ENCODE results near the gene TANGO6. TPM values are rescaled to one million over a fixed set of nuclear protein-coding genes. Genes with fewer than 3 reads are reported as not detected.
A peak's percentile ranks its signal among the peaks of the same experiment; 100 is the strongest.

The TANGO6 gene
- total RNA-seq, 1 donor: 22.4 TPM

DNA sequence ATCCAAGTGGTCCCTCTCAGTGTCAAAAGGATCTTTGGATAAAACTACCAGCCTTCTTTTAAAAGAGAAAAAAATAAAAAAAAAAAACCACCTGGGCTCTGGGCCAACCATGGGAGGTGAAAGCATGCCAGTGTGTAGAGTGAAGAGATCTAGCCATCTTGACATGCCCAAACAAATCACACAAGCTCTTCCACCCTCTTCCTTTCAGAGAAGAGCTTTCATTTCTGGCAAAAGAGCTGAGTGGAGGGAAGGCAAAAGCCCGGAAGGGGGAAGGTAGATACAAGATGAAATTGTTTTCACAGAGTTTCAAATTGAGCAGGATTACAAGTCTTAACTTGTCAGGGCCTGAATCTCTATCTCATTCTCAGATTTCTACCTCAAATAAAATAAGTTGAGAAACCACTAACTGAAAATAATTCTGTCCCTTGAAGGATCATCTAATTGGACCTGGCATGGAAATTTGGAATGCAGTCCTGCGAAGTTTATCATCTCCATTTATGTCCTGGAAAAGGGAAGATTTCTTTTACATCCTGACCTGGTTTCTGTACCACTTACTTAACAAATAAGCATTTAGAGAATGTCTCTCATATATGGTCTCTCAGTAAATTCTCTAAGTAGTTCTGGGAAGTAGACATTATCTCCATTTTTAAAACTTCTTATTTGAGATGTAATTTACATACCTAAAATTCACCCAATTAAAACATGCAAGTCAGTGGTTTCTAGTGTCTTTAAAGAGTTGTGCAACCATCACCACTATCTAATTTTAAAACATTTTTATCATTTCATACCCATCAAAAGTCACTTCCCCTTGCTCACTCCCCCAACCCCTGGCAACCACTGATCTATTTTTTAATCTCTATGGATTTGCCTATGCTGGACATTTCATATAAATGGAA lies 93.7 kb downstream of the TANGO6 start:
- peak; percentile 53 for DNase-seq (ENCODE audit: low read depth)
- no peak for TF ChIP-seq CTCF (IDR thresholded peaks at IDR 0.05; ENCODE audit: insufficient read depth, low read length)
- no peak overlapping the region for H3K4me3 ChIP-seq (ENCODE audit: low read depth, low read length)

GRCh38 chr16:68939692-68940320 lies 96.5 kb downstream of the TANGO6 start:
- DNase-seq (ENCODE audit: low read depth): no peak
- TF ChIP-seq CTCF (IDR thresholded peaks at IDR 0.05; ENCODE audit: insufficient read depth, low read length): no peak
- no peak overlapping the region for H3K4me3 ChIP-seq (ENCODE audit: low read depth, low read length)

DNA sequence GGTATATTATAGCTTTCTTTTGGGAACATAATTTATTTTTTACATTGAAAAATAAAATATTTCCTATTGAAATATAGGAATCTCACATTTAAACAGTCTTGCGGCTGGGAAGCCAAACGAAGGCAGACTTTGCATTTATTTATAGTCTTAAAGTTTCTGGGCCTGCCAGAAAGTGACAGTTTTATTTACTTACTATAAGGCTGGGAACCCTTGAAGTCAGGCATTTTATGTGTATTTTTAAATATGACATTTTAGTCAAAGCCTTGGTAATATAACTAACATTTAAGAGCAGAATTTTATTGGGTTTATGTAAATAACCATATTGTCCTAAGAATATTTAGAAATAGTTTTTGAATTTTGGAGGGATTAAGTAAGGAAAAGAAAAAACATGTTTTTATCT lies 97.5 kb downstream of the TANGO6 start:
- H3K4me3 ChIP-seq (ENCODE audit: low read depth, low read length): no peak overlapping the region
- TF ChIP-seq CTCF (IDR thresholded peaks at IDR 0.05; ENCODE audit: insufficient read depth, low read length): no peak
- no peak for DNase-seq (ENCODE audit: low read depth)

- DNase-seq (ENCODE audit: low read depth): peak; percentile 25
- no peak for TF ChIP-seq CTCF (IDR thresholded peaks at IDR 0.05; ENCODE audit: insufficient read depth, low read length)
- H3K4me3 ChIP-seq (ENCODE audit: low read depth, low read length): no peak overlapping the region
These were observed 100.6 kb downstream of the TANGO6 start for GRCh38 chr16:68943961-68944360.

DNA sequence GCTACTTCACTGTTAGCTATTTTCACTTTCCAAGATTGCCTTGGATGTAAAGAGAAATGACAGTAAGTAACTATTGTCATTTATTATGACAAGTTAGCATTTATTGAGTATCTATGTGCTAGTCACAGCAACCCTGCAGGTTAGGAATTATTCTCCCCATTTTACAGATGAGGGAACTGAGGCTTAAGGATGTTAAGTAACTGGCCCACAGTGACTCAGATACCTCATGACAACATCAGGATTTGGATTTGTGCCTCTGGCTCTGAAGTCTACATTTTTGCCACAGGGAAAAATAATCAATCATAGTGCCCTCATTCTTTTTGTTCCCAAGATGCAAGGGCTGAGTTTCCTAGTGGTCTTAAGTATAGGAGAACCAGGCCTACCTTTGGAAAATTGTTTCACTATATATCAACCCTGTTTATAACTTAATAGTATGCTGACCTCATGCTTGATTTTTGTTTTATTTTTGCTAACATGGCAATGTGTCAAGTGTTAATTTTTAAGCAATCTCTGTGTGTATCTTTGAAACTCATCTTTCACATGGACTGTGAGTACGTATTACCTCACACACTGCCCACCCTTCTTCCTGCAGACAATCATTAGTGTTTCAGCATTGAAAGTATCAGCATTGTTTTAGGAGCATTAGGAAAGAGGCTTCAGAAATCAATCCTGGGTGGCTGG lies 105.0 kb downstream of the TANGO6 start:
- no peak for TF ChIP-seq CTCF (IDR thresholded peaks at IDR 0.05; ENCODE audit: insufficient read depth, low read length)
- DNase-seq (ENCODE audit: low read depth): peak; percentile 50
- H3K4me3 ChIP-seq (ENCODE audit: low read depth, low read length): no peak overlapping the region

- peak; percentile 33 for DNase-seq (ENCODE audit: low read depth)
- no peak for TF ChIP-seq CTCF (IDR thresholded peaks at IDR 0.05; ENCODE audit: insufficient read depth, low read length)
- H3K4me3 ChIP-seq (ENCODE audit: low read depth, low read length): no peak overlapping the region
These were observed 108.9 kb downstream of the TANGO6 start for GRCh38 chr16:68951991-68952877.
